Astrocyte of the spinal cord (primary cell): ENCODE data around the gene DISC1.
A peak's percentile ranks its signal among the peaks of the same experiment; 100 is the strongest.

Experiments
- DNase-seq: peaks from one replicate; pipeline ENCODE4 v3.0.0; 2011; ENCODE audit warnings: low read depth, low spot score
- H3K4me3 ChIP-seq: 2 replicates; pipeline ENCODE4 v1.5.1; 2011; ENCODE audit warnings: low read depth, mild to moderate bottlenecking, low read length, moderate library complexity
- in situ Hi-C: cut with HindIII; loops from 2 replicates; pipeline ENCODE4 v1.10.0; 2017; ENCODE audit warnings: low sequenced_read_pairs
- TF ChIP-seq, protein P1 (sequence below): IDR thresholded peaks from 2 replicates; pipeline ENCODE4 v1.5.1; 2012; ENCODE audit warnings: low read depth, mild to moderate bottlenecking, low read length, inconsistent platforms

The DISC1 gene

DNA sequence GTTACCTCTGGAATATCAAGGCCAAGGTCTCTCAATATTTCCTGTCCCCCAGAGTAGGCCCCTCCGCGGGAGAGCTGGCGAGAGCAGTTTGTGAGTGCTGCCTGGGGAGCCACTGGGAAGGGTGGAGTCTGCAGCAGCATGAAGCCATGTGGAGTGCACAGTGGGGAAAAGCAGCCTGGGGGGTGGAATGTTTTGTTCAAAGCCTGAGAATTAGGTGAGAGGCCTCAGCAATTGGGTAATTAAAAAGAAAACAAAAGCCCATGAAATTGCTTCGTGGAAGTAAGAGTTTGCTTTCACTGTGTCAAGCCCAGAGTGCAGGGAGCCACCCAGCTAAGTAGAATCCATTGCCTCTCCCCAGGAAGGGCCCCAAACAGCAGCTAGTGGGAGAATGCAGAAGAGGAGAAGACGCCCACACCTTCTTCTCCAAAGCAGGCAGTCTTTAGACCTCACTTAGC, 30.2 kb upstream of the DISC1 start:
- TF ChIP-seq, protein P1, sequence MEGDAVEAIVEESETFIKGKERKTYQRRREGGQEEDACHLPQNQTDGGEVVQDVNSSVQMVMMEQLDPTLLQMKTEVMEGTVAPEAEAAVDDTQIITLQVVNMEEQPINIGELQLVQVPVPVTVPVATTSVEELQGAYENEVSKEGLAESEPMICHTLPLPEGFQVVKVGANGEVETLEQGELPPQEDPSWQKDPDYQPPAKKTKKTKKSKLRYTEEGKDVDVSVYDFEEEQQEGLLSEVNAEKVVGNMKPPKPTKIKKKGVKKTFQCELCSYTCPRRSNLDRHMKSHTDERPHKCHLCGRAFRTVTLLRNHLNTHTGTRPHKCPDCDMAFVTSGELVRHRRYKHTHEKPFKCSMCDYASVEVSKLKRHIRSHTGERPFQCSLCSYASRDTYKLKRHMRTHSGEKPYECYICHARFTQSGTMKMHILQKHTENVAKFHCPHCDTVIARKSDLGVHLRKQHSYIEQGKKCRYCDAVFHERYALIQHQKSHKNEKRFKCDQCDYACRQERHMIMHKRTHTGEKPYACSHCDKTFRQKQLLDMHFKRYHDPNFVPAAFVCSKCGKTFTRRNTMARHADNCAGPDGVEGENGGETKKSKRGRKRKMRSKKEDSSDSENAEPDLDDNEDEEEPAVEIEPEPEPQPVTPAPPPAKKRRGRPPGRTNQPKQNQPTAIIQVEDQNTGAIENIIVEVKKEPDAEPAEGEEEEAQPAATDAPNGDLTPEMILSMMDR = no peak
- peak; percentile 25 for DNase-seq
- no peak overlapping the region for H3K4me3 ChIP-seq
- in situ Hi-C loops = no loop called here

DNA sequence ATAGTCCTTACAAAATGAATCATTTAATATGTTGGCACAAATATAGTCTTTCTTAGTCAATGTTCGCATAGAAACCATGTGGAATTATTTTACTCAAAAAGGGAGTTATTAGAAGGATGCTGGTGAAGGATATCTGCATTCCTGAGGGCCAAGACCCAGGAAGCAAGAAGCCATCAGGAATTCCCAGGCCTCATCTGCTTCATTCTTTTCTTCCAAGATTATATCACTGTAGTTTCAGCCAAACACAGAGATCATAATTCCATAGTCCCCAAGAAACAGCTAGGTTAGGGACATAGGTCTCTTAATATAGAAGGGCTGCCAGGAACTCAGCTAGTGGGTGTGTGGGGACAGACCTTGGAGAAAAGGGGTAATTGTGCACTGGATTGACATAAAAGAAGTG, 28.6 kb upstream of the DISC1 start:
- no peak for DNase-seq
- in situ Hi-C loops = no loop called here
- H3K4me3 ChIP-seq = no peak overlapping the region
- TF ChIP-seq, protein P1 = no peak

DNA sequence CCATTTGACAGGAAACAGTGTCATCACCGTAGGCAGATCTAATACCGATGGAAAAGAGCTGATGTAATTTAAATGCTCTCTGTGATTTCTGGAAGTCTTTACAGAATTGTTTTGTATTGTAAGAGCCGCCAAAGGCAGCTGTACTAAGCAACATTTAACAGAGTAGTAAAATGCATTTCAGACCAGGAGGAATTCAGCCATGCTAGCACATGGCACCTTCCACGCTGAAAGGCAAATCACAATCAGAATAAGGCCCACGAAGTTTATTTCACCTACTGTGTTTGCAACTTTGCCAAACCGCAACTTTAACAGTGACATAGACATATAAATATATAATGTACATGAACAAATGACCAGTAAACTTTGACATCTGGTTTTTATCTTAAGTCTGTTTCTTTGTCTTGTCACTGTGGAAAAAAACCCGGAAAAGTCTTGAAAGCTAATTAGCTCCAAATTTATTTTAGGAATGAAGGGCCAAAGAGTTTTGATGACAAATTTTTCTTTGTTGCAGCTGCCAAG, 26.1 kb upstream of the DISC1 start:
- peak; percentile 27 for DNase-seq
- no peak overlapping the region for H3K4me3 ChIP-seq
- TF ChIP-seq, protein P1 = no peak
- in situ Hi-C loops = no loop called here

DNA sequence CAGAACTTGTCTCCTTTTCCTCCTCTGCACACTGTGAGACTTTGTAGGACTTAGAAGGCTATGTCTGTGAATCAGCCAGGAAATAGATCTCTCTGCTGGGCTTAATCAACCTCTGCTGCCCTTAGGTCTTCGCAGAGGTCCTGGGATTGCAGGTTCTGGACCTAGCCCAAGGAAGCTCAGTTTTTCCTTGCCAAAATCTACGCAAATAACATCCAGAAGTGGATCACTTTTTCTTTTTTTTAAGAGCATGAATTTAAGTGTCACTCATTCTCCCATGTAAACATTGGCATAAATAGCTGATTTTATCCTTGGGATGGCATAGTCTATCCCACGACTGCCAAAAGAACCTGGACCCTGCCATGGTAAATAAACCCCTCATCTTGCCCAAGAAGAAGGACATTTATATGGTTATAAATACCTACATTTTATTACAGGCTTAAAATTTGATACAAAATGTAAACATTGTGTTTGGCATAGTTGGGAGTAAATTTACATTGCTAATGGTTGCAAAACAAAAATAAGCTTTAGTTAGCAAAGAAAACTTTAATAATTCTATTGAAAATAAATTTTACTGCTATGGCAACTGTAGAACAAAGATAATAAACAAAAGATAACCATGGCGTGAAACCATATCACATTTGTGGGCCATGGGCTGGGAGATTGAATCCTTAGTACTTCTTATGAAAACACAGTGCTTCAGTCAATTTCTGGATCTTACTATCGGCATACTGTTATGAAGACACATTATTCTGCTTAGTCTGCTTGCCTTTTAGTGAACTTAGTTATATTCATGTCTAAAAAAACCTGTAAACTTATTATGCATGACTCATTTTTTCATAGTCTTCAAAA, 24.5 kb upstream of the DISC1 start:
- no peak overlapping the region for H3K4me3 ChIP-seq
- TF ChIP-seq, protein P1 = no peak
- in situ Hi-C loops = no loop called here
- no peak for DNase-seq

DNA sequence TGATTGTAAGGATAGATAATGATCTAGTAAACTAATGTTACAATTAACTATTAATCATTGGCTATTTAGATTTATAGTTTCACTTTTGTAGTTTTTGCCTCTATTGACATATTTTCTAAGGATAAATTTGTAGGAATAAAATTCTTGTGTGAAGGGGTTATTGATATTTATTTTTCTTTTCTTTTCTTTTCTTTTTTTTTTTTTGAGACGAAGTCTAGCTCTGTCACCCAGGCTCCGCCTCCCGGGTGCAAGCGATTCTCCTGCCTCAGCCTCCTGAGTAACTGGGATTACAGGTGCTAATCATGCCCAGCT, 24.0 kb upstream of the DISC1 start:
- H3K4me3 ChIP-seq = no peak overlapping the region
- in situ Hi-C loops = no loop called here
- no peak for DNase-seq
- TF ChIP-seq, protein P1 = no peak

DNA sequence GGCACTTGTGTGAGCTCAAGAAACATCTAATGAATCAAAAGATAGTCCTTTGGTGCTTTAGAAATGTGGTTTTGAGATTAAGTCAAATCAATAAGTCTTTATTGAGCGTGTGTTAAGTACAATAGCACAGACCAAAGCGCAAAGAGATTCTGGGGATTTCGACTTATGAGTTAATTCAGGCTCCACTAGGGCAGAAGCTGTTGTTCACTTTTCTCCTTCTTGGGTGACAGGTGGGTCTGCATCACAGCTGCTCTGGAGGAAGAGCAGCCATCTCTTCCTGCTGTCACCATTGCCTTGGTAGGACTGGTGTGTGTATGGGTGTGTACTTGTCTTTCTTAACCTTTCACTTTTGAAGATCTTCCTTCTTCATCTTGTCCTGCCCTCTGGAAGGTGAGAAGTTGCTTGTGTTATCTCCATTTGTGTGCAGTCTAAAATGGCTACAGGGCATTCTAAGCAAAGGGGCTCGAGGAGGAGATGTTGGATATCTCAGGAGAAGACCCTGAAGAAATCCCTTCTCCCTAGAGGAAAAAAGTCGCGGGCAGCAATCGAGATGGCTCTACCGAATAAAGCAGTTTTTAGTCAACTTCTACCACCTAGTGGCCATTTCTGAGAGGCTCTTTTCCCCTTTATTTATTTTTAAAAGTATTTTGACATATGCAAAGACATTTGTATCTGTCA, 22.9 kb upstream of the DISC1 start:
- H3K4me3 ChIP-seq = peak overlapping the region; percentile 51
- in situ Hi-C loops = no loop called here
- peak; percentile 65 for DNase-seq
- TF ChIP-seq, protein P1 = peak; percentile 67
